HG03139 (cell line): ENCODE results near the gene ZNF441.
A peak's percentile ranks its signal among the peaks of the same experiment; 100 is the strongest.
"Not testable (repeated sequence)": the region's sequence is repeated elsewhere in the genome, so short reads cannot be mapped to it uniquely, and the experiment has no call there.

Experiments used
- ATAC-seq: cut with Tn5 transposase; IDR thresholded peaks from one replicate; pipeline ENCODE4 v1.9.1; 2021; ENCODE audit not compliant: unreplicated experiment

Gene ZNF441

DNA sequence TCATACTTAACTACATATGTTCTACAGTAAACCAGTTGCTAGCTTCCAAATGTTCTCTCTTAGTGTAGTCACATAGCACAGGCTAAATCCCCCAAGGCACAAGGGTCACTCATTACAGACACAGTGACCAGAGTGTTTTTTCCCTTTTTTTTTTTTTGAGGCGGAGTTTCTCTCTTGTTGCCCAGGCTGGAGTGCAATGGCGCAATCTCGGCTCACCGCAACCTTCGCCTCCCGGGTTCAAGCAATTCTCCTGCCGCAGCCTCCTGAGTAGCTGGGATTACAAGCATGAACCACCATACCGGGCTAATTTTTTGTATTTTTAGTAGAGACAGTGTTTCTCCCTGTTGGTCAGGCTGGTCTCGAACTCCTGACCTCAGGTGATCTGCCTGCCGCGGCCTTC, 9.9 kb downstream of the ZNF441 start:
- not testable (repeated sequence) for ATAC-seq

DNA sequence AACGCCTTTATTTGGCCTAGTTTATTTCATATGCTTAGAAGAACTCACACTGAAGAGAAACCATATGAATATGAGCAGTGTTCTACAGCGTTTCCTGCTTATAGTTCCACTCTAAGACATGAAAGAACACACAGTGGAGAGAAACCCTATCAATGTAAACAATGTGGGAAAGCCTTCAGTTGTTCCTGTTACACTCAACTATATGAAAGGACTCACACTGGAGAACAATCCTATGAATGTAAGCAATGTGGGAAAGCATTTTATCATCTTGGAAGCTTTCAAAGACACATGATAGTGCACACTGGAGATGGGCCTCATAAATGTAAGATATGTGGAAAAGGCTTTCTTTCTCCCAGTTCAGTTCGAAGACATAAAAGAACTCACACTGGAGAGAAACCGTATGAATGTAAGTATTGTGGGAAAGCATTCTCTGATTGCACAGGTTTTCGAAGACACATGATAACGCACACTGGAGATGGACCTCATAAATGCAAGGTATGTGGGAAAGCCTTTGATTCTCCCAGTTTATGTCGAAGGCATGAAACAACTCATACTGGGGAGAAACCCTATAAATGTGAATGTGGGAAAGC, 13.7 kb downstream of the ZNF441 start:
- no peak for ATAC-seq

DNA sequence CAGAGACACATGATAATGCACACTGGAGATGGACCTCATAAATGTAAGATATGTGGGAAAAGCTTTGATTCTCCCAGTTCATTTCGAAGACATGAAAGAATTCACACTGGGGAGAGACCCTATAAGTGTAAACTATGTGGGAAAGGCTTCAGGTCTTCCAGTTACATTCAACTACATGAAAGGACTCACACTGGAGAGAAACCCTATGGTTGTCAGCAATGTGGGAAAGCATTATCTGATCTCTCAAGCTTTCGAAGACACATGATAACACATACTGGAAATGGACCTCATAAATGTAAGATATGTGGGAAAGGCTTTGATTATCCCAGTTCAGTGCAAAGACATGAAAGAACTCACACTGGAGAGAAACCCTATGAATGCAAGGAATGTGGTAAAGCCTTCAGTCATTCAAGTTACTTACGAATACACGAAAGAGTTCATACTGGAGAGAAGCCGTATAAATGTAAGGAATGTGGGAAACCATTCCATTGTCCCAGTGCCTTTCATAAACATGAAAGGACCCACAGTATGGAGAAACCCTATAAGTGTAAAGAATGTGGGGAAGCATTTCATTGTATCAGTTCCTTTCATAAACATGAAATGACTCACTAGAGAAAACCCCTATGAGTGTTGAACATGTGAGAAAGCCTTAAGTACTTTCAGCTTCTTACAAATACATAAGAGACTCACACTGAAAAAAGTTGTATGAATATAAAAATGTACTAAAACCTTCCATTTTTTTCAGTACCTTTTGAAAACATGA, 14.7 kb downstream of the ZNF441 start:
- ATAC-seq: no peak

DNA sequence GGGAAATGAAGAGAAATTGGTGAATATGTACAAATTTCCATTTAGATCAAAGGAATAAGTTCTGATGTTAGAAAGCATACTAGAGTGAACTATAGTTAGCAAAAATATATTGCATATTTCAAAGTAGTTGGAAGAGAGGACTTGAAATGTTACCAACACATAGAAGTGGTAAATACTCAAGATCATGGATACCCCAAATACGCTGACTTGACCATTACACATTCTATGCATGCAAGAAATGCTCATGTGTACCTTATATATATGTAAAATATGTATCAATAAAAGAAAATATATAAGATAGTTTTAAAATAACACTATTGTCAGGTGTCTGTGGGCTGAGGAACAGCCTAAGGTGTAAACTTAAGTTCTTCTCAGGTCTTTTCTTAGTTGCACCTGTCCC, 17.0 kb downstream of the ZNF441 start:
- no peak for ATAC-seq

DNA sequence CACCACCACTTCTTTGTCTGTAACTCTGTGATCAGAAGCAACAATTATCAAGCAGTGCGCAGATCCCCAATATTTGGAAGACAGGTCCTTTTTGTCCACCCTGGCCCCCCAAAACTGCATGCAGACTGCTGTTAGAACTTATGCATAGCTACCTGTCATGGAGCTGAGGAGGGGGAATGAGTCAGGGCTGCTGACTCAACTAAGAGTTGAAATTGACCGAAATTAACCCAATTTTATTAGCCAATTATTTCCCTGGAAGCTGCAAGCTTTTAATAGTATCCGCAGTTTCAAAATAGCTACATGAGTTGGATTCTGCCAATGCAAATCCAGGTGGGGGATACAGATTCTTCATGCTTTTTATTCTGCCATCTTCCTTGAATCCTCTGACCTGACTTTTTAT, 17.6 kb downstream of the ZNF441 start:
- no peak for ATAC-seq

DNA sequence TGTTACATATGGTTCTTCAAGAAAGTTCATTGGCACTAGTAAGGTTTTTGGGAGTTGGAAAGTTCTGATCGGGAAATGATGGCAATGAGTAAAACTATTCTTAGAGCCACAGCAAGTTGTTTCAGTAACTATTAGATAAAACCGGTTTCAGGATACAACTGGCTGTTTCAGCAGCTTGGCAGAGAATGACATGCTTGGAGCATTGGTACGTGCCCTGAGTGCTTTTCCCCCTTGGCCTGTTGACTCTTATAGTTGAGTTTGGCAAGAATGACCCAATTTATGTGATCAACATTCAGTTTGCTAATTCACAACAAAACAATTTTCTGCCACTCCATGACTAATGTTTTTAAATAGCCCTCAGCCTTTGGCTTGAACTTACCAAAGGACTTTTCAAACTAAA, 20.7 kb downstream of the ZNF441 start:
- no peak for ATAC-seq

DNA sequence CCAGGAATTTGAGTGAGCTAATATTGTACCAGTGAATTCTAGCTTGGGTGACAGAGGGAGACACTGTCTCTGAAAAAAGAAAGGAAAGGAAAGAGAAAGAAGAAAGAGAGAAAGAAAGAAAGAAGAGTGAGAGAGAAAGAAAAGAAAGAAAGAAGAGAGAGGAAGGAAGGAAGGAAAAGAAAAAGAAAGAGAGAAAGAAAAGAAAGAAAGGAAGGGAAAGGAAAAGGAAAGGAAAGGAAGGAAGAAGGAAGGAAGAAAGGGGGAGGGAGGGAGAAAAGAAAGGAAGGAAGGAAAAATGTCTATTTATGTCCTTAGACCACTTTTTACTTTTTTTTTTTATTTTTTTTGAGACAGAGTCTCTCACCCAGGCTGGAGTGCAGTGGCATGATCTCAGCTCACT, 26.1 kb downstream of the ZNF441 start:
- no peak for ATAC-seq

DNA sequence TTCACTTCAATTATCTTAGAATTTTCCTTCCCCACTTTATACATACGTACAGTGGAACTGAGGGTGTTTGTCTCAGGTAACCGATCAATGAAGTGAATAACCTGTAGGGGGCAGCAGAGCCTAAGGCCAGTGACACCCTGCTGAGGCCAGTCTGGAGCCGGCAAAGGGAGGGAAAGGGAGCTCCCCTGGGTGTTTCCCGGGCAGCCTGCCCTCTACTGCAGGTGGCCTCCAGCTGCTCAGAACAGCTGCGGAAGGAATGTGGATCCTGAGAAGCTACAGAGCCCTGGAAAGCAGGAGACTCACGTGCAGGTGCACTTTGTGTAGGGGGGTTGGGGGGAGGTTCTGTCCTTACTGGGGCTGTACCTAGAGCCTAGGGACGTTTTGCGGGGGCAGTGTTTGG, 30.7 kb downstream of the ZNF441 start:
- ATAC-seq: no peak

DNA sequence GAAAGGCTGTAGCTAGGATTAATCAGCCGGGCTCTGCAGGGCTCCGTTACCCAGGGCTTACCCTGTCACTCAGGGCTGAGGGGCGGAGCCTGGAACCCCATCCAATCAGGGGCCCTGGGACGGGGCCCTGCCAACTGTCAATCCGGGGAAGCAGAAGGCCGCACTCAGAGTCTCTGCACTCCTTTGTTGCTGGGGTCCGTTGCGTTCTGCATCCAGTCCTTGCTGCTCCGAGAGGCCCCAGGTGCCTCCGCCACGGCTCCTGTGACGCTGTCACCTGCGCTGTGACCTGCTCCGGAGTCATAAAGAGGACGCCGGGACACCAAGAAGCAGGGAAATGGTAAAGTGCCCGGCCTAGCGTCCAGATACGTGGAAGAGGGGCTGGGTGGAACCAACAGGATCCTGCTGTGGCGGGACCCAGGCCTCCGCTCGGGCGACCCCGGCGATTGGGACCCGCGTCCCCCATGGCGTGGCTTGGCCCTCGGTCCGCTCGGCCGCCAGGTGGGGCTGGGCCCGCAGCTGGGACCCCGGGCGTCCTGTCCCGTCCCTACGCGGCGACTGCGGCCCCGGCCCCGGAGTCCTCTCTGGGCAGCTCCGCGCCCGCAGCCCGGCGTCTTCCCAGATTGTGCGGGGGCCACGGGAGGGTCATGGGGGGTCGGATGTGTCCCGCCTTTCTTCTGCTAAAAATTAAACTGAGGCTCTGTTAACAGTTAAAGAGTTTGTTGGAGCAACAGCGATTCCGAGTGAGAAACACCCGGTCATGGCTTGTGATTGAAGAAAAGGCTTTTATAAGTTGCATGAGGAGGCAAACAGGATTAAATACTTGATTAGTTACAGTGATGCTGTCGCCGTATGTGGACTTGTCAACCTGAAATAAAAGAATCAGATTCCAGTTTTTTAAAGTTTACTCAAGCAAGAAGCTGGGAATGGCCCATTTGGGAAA, 31.9 kb downstream of the ZNF441 start, which contains the start of gene ZNF491:
Gene ZNF491, plus strand, starts transcription at position 133 of the 940 bp plus-strand sequence. CDS start 7,431 bp downstream, outside the sequence.
- peak; percentile 88 for ATAC-seq

DNA sequence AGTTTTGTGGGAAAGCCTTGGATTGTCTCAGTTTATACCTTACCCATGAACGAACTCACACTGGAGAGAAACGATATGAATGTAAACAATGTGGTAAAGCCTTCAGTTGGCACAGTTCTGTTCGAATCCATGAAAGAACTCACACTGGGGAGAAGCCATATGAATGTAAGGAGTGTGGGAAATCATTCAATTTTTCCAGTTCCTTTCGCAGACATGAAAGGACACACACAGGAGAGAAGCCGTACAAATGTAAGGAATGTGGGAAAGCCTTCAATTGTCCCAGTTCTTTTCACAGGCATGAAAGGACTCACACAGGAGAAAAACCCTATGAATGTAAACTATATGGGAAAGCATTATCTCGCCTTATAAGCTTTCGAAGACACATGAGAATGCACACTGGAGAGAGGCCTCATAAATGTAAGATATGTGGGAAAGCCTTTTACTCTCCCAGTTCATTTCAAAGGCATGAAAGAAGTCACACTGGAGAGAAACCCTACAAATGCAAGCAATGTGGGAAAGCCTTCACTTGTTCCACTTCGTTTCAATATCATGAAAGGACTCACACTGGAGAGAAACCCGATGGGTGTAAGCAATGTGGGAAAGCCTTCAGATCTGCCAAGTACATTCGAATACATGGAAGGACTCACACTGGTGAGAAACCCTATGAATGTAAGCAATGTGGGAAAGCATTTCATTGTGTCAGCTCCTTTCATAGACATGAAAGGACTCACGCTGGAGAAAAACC, 39.7 kb downstream of the ZNF441 start:
- no peak for ATAC-seq

DNA sequence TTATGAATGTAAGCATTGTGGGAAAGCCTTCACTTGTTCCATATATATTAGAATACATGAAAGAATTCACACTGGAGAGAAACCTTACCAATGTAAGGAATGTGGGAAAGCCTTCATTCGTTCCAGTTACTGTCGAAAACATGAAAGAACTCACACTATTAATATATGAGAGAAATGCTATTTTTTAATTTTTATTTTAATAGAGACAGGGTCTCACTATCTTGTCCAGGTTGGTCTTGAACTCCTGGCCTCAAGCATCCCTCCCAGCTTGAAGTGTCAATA, 40.2 kb downstream of the ZNF441 start:
- no peak for ATAC-seq

DNA sequence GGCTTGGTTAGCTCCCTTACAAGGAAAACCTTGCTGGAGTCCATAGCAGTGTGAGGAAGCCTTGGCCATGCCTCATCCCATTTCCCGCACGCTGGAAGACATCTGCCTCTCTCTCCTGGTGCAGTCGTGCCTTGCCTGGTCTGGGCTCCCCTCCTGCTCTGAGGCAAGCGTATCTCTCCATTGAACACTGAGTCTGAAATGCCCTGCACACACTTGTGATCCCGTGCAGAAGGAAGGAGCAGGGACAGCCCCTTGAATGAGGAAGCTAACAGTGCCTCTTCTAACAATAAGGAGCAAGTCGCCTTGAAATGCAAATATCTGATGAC, 46.9 kb downstream of the ZNF441 start:
- no peak for ATAC-seq

DNA sequence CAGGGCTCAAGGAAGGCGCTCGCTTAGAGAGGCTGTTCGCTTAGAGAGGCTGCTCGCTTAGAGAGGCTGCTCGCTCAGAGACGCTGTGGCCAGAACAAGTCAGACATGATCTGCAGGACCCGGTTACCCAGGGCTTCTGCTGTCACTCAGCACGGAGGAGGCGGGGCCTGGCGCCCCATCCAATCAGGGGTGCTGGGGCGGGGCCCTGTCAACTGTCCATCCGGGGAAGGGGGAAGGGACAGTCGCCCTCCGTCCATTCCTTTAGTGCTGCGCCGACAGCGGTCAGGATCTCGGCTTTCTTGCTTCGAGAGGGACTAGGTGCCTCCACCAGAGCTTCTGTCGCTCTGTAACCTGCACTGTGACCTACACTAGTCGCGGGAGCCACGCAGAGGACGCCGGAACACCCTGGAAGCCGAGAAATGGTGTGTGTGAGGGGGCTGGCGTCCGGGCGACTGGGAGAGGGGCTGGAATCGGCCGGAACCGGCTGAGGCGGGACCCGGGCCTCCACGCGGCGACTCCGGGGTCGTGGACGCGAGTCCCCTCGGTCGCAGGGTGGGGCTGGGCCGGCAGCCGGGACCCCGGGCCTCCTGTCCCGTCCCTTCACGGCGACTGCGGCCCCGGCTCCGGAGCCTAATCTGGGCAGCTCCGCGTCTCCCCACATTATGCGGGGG, 47.4 kb downstream of the ZNF441 start, which contains the start of gene ZNF440:
Gene ZNF440, plus strand, starts transcription at position 245 of the 671 bp plus-strand sequence. Its CDS starts 175 bp downstream, at position 420.
- ATAC-seq: peak; percentile 98

DNA sequence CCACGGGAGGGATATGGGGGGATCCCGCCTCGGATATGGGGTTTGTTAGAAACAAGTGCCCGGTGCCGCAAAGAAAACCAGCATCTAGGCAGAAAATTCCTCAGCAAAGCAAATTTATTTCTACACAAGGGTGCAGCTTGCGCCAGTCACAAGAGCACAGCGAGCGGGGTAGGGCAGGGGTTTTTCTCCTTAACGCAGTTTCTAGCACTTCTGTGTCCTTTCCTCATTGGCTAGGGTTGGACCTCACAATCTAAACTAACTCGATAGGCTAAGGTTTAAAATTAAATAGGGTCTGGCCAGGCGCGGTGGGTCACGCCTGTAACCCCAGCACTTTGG, 47.9 kb downstream of the ZNF441 start:
- no peak for ATAC-seq

DNA sequence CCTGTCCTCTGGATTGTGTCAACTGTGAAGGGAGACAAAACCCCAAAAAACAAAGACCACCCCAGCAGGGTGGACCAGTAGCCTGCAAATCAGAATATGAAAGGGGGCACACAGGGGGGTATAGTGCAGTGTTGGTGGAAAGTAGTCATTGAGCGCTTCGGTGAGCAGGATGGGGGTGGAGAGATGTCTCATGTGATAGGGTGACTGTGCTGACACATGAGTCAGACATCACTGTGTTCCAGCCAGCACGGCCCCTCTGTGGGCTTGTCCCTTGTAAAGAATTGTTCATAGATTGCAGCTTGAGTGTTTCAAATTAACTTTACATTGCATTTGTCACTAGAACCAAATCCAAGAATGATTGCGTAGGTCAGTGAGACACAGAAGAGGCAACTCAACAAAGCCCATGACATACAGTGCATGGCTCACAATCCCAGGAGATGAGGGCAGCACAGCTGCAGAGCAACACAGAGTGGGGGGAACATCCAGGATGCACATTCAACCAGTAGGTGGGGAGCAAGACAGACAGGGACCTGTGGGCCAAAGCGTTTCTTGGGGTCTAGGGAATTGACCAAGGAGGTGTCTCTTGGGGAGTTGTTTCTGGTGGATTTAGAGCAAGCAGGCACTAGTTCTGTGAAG, 54.8 kb downstream of the ZNF441 start:
- ATAC-seq: no peak

DNA sequence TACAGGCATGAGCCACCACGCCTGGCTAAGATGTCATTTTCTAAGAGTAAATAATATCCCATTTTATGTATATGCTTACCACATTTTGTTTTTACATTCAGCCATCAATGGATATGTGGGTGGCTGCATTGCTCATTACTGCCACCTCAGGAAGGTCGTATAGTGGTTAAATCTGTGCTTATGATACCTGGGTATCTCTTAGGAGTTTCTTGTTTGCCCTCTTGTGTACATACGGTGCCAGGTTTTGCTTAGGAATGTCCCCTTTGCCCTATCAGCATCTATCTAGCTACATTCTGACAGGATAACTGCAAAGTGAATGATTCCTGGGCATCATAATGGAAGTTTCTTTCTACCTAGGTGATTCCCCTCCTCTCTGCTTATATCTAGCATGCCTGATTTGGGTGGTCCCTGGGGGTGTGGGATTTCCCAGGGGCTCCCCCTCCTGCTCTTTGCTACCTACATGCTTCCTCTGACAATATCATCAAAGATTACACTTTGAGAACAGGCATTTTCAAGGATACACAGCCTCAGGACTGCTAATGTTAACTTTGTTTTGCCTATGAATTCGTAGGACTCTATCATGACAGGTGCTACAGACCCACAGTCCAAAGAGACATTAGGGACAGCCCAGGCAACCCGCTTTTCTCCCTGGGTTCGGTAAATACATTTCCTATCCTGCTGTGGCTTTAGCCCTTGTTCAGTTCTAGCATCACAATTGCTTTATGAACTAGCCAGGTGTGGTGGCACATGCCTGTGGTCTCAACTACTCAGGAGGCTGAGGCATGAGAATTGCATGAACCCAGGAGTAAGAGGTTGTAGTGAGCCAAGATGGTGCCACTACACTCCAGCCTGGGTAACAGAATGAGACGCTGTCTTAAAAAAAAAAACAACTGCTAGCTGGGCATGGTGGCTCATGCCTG, 62.4 kb downstream of the ZNF441 start:
- not testable (repeated sequence) for ATAC-seq

DNA sequence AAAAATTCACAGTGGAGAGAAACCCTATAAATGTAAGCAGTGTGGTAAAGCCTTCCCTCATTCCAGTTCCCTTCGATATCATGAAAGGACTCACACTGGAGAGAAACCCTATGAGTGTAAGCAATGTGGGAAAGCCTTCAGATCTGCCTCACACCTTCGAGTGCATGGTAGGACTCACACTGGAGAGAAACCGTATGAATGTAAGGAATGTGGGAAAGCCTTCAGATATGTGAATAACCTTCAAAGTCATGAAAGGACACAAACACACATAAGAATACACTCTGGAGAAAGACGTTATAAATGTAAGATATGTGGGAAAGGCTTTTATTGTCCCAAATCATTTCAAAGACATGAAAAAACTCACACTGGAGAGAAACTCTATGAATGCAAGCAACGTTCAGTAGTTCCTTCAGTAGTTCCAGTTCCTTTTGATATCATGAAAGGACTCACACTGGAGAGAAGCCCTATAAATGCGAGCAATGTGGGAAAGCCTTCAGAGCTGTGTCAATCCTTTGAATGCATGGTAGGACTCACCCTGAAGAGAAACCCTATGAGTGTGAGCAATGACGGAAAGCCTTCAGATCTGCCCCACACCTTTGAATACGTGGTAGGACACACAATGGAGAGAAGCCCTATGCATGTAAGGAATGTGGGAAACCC, 65.6 kb downstream of the ZNF441 start:
- ATAC-seq: no peak

DNA sequence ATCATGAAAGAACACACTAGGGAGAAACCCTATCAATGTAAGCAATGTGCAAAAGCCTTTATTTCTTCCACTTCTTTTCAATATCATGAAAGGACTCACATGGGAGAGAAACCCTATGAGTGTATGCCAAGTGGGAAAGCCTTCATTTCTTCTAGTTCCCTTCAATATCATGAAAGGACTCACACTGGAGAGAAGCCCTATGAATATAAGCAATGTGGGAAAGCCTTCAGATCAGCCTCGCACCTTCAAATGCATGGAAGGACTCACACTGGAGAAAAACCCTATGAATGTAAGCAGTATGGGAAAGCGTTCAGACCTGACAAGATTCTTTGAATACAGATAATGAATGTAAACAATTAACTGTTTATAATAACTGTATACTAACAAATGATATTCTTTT, 66.7 kb downstream of the ZNF441 start:
- no peak for ATAC-seq
